Esophagus muscularis mucosa (tissue), 3 donors: ENCODE results near the gene IFITM1.
"Not testable (repeated sequence)": the region's sequence is repeated elsewhere in the genome, so short reads cannot be mapped to it uniquely, and the experiment has no call there.

Experiments used
- POLR2A ChIP-seq: fragments of 450-650 bp; IDR thresholded peaks from one replicate; pipeline ENCODE4 v1.6.1; 2017; ENCODE audit warnings: antibody characterized with exemption, moderate library complexity, mild to moderate bottlenecking, low read depth
- POLR2AphosphoS5 ChIP-seq, 2 donors: sonication (generic); formaldehyde crosslinking; IDR thresholded peaks; one replicate each; pipeline ENCODE4 v1.6.1; 2017; ENCODE audit warnings: antibody characterized with exemption in 2 of 2
- TF ChIP-seq, protein P1 (sequence below), 3 experiments: fragments of 200-600 bp in 2 of 3; fragments of 450-650 bp in 1 of 3; sonication (generic) in 2 of 3; IDR thresholded peaks; one replicate each; pipeline ENCODE4 v1.5.1; 2017 to 2019; ENCODE audit warnings: antibody characterized with exemption in 3 of 3, mild to moderate bottlenecking in 2 of 3, moderate library complexity in 1 of 3

DNA sequence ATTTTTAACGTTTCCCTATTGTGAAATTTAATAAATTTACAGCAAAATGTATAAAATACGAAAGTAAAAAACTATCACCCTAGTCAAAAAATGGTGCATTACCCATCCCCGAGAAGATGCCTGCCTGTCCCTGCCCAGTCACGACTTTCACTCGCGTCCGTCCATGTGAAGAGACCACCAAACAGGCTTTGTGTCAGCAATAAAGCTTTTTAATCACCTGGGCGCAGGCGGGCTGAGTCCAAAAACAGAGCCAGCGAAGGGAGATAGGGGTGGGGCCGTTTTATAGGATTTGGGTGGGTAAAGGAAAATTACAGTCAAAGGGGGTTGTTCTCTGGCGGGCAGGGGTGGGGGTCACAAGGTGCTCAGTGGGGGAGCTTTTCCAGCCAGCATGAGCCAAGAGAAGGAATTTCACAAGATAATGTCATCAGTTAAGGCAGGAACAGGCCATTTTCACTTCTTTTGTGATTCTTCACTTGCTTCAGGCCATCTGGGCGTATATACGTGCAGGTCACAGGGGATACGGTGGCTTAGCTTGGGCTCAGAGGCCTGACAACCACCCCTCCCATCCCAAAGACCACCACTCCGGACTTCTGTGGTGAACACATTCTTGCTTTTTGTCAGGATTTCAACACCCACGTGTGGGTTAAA, 19.9 kb downstream of the IFITM1 start:
- TF ChIP-seq, protein P1, sequence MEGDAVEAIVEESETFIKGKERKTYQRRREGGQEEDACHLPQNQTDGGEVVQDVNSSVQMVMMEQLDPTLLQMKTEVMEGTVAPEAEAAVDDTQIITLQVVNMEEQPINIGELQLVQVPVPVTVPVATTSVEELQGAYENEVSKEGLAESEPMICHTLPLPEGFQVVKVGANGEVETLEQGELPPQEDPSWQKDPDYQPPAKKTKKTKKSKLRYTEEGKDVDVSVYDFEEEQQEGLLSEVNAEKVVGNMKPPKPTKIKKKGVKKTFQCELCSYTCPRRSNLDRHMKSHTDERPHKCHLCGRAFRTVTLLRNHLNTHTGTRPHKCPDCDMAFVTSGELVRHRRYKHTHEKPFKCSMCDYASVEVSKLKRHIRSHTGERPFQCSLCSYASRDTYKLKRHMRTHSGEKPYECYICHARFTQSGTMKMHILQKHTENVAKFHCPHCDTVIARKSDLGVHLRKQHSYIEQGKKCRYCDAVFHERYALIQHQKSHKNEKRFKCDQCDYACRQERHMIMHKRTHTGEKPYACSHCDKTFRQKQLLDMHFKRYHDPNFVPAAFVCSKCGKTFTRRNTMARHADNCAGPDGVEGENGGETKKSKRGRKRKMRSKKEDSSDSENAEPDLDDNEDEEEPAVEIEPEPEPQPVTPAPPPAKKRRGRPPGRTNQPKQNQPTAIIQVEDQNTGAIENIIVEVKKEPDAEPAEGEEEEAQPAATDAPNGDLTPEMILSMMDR (IDR thresholded peaks at IDR 0.05): not testable (repeated sequence)
- not testable (repeated sequence) for TF ChIP-seq POLR2A; POLR2AphosphoS5 (IDR thresholded peaks at IDR 0.05)
